SW480 (cell line): ENCODE data around the gene CHD6.

Source experiments
- DNase-seq: peaks from one replicate; pipeline ENCODE4 v3.0.0-alpha.2; 2016; ENCODE audit warnings: low spot score

CHD6 gene

GRCh38 chr20:41392871-41393704 is 225.1 kb downstream of the CHD6 start:
- DNase-seq, result no peak

- no peak for DNase-seq
These were observed 225.9 kb downstream of the CHD6 start for GRCh38 chr20:41392295-41392694.

- DNase-seq, result no peak
These were observed 226.6 kb downstream of the CHD6 start for GRCh38 chr20:41391587-41392001.

GRCh38 chr20:41390889-41391288 is 227.3 kb downstream of the CHD6 start:
- no peak for DNase-seq

GRCh38 chr20:41387444-41387851 is 230.7 kb downstream of the CHD6 start:
- no peak for DNase-seq

GRCh38 chr20:41386502-41387427 is 231.4 kb downstream of the CHD6 start:
- DNase-seq, result no peak

GRCh38 chr20:41382791-41383305 is 235.3 kb downstream of the CHD6 start:
- DNase-seq, result no peak

- DNase-seq, result no peak
These were observed 237.5 kb downstream of the CHD6 start for GRCh38 chr20:41380551-41381193.

- DNase-seq, result no peak
These were observed 238.6 kb downstream of the CHD6 start for GRCh38 chr20:41379551-41379950.

- no peak for DNase-seq
These were observed 240.9 kb downstream of the CHD6 start for GRCh38 chr20:41377275-41377674.

- DNase-seq, result no peak
These were observed 241.8 kb downstream of the CHD6 start for GRCh38 chr20:41376349-41376748.

GRCh38 chr20:41375846-41376245 is 242.3 kb downstream of the CHD6 start:
- DNase-seq, result no peak

GRCh38 chr20:41373931-41374920 is 244.0 kb downstream of the CHD6 start:
- DNase-seq, result no peak

- DNase-seq, result no peak
These were observed 244.9 kb downstream of the CHD6 start for GRCh38 chr20:41373251-41373783.

- DNase-seq, result no peak
These were observed 246.8 kb downstream of the CHD6 start for GRCh38 chr20:41371371-41371770.

- DNase-seq, result no peak
These were observed 248.0 kb downstream of the CHD6 start for GRCh38 chr20:41370176-41370575.

- DNase-seq, result no peak
These were observed 248.5 kb downstream of the CHD6 start for GRCh38 chr20:41369673-41370072.

GRCh38 chr20:41367956-41368355 is 250.2 kb downstream of the CHD6 start:
- DNase-seq, result no peak

GRCh38 chr20:41367393-41367695 is 250.8 kb downstream of the CHD6 start:
- DNase-seq, result no peak

GRCh38 chr20:41366546-41367392 is 251.4 kb downstream of the CHD6 start, which contains the start of gene EMILIN3:
TSS of gene EMILIN3 (minus strand) at chr20:41366818. CDS start at chr20:41366634, 184 bp downstream.
- DNase-seq, result no peak
